Heart right ventricle (tissue), 16 donors: Measurements from ENCODE around the gene JDP2. TPM values are rescaled to one million over a fixed set of nuclear protein-coding genes. Genes with fewer than 3 reads are reported as not detected.

Experiments
- ATAC-seq, 8 donors: fragments of 200-7000 bp; cut with Tn5 transposase; one replicate each; pipeline ENCODE4 v1.9.1; 2020; ENCODE audit warnings: mild to moderate bottlenecking in 8 of 8, moderate library complexity in 8 of 8, moderate number of reproducible peaks in 1 of 8
- DNase-seq, 2 donors: peaks; one replicate each; pipeline ENCODE4 v3.0.0-alpha.2; 2020
- H3K27ac ChIP-seq, 10 donors: fragments of 200-600 bp; sonication (generic) in 2 of 10; one replicate each; pipeline versions ENCODE4 v1.5.0 to v1.8.0; 2020 to 2022; ENCODE audit warnings: mild to moderate bottlenecking in 3 of 10
- H3K27me3 ChIP-seq, 7 donors: fragments of 200-600 bp; one replicate each; pipeline ENCODE4 v1.8.0; 2021 to 2022; ENCODE audit warnings: mild to moderate bottlenecking in 2 of 7
- H3K36me3 ChIP-seq, 9 donors: fragments of 200-600 bp; sonication (generic) in 1 of 9; one replicate each; pipeline versions ENCODE4 v1.5.0 to v1.8.0; 2020 to 2022; ENCODE audit warnings: mild to moderate bottlenecking in 2 of 9
- H3K4me1 ChIP-seq, 9 donors: fragments of 200-600 bp; sonication (generic) in 1 of 9; one replicate each; pipeline versions ENCODE4 v1.5.0 to v1.8.0; 2020 to 2022; ENCODE audit warnings: mild to moderate bottlenecking in 4 of 9
- H3K4me3 ChIP-seq, 10 donors: fragments of 200-600 bp; sonication (generic) in 2 of 10; one replicate each; pipeline versions ENCODE4 v1.5.0 to v1.8.0; 2020 to 2022; ENCODE audit warnings: mild to moderate bottlenecking in 7 of 10, moderate library complexity in 2 of 10
- H3K9me3 ChIP-seq, 11 donors: fragments of 200-600 bp in 10 of 11; sonication (generic) in 2 of 11; one replicate each; pipeline versions ENCODE4 v1.5.0 to v1.8.0; 2013 to 2022; ENCODE audit warnings: mild to moderate bottlenecking in 2 of 11, control low read depth in 1 of 11, moderate library complexity in 1 of 11
- CTCF ChIP-seq, 9 donors: fragments of 200-600 bp; sonication (generic) in 2 of 9; IDR thresholded peaks; one replicate each; pipeline versions ENCODE4 v1.5.0 to v1.8.0; 2021 to 2022; ENCODE audit warnings: antibody characterized with exemption in 9 of 9, mild to moderate bottlenecking in 5 of 9, moderate library complexity in 1 of 9
- WGBS, 2 donors: extraction: QIAGEN DNeasy Blood & Tissue Kit; methylation state at CpG; one replicate each; pipeline ENCODE4 v1.1.7; 2013; ENCODE audit warnings: inconsistent platforms in 1 of 2; 5-methylcytosine and 5-hydroxymethylcytosine counted together
- intact Hi-C, 10 donors: fragments of 100-400 bp; cut with DNase I; formaldehyde crosslinking; loops; one replicate each; pipeline versions ENCODE4 v1.11.1 to v1.14.2; 2022
- polyA plus RNA-seq, 2 donors: library from polyadenylated mRNA; stranded (reverse); fragments of 200-250 nt; gene quantifications; one replicate each; pipeline ENCODE4 v1.2.3, GENCODE V29; 2013
- total RNA-seq, 10 donors: library from RNA; stranded (reverse); fragmentation: NEBNext Ultra II Directional in 3 of 10; extraction: Animal tissue kit (Norgen Biotek cat#: 25700) in 3 of 10; gene quantifications; one replicate each; pipeline versions ENCODE4 v1.2.1 to v1.2.4, GENCODE V29; 2021 to 2023
- donor health status: Arrhythmogenic right ventricular cardiomyopathy.
- donor health status: ischemic (EF 13 %, LVEDD 7.1; RV severe dilation, severe dysfunction).
- donor health status: healthy with polysubstance abuse.
- donor health status: DM: no; HTN: yes; CAD: no.
- donor health status: DM: no; HTN: no; CAD: no.
- donor health status: ischemic (EF 25% LVEDD 6.9; RV normal size, moderate dysfunction).
- donor health status: ischemic (EF 25% LVEDD 5.7; RV mildly dilated, moderate dysfunction).
- donor health status: healthy.
- donor health status: DM: yes; HTN: yes; CAD: no.
- donor health status: Ischemic cardiomyopathy.
- donor health status: ischemic (EF 35%, LVEDD 5.7; RV mildly dilated, moderate dysfunction).
- donor health status: nonischemic (EF 11% LVEDD 7.7; RV severe dilation, severe dysfunction).
- donor health status: DM: yes; HTN: yes; CAD: no.
- donor health status: PGD.
- donor health status: ischemic (EF 29% LVEDD 5.4; RV normal size, mild dysfunction).
- donor health status: nonischemic (EF 23%, LVEDD 6.1; RV moderate dilation, normal function).

JDP2 gene
- total and polyA plus RNA-seq, 12 donors, result 12.3 to 44.0 (median 17.3) TPM

GRCh38 chr14:75456069-75456996 is 28.5 kb downstream of the JDP2 start:
- WGBS, 2 donors, result 82 to 87% methylated on average over 16 of the region's 16 CpGs
- Histone ChIP-seq H3K4me1 (peaks cover 33 to 91% (median 76%) of the 10 kb centered on the region in 9 donors), H3K27me3 (no peaks in the 10 kb centered on the region), H3K27ac (peak overlapping the region in 5 of 10 donors; percentile 9 to 58 (median 23)), H3K9me3 (no peaks in the 10 kb centered on the region), H3K36me3 (peaks cover 0 to 36% (median 2%) of the 10 kb centered on the region in 9 donors), H3K4me3 (no peak overlapping the region)
- TF ChIP-seq CTCF (IDR thresholded peaks at IDR 0.05), result no peak
- ATAC-seq (no peak), DNase-seq (no peak)
- intact Hi-C loops, result no loop called here

- ATAC-seq, result no peak
- H3K4me1 ChIP-seq, result peaks cover 32 to 92% (median 74%) of the 10 kb centered on the region in 9 donors
- TF ChIP-seq CTCF (IDR thresholded peaks at IDR 0.05), result no peak
- no peak for DNase-seq
- WGBS, 2 donors, result 89 to 93% methylated on average over 5 of the region's 5 CpGs
- peaks cover 0 to 41% (median 8%) of the 10 kb centered on the region in 9 donors for H3K36me3 ChIP-seq
- H3K27me3 ChIP-seq, result no peaks in the 10 kb centered on the region
- peak overlapping the region in 5 of 10 donors; percentile 2 to 58 (median 13) for H3K27ac ChIP-seq
- intact Hi-C loops, result no loop called here
- H3K4me3 ChIP-seq, result no peak overlapping the region
- no peaks in the 10 kb centered on the region for H3K9me3 ChIP-seq
Observed at GRCh38 chr14:75456997-75457335, 29.1 kb downstream of the JDP2 start.

GRCh38 chr14:75457648-75458165 is 29.9 kb downstream of the JDP2 start:
- Histone ChIP-seq H3K27ac (peak overlapping the region in 4 of 10 donors; percentile 2 to 58 (median 22)), H3K27me3 (no peaks in the 10 kb centered on the region), H3K9me3 (no peaks in the 10 kb centered on the region), H3K4me3 (no peak overlapping the region), H3K4me1 (peaks cover 27 to 91% (median 67%) of the 10 kb centered on the region in 9 donors), H3K36me3 (peaks cover 0 to 49% (median 9%) of the 10 kb centered on the region in 9 donors)
- 92 to 93% methylated on average over 10 of the region's 10 CpGs for WGBS, 2 donors
- no peak for TF ChIP-seq CTCF (IDR thresholded peaks at IDR 0.05)
- ATAC-seq, result no peak
- no peak for DNase-seq
- intact Hi-C loops, result no loop called here

- Histone ChIP-seq H3K4me1 (peaks cover 22 to 85% (median 61%) of the 10 kb centered on the region in 9 donors), H3K27ac (peak overlapping the region in 4 of 10 donors; percentile 67 to 80 (median 76)), H3K27me3 (no peaks in the 10 kb centered on the region), H3K4me3 (no peak overlapping the region), H3K9me3 (no peaks in the 10 kb centered on the region), H3K36me3 (peaks cover 0 to 55% (median 9%) of the 10 kb centered on the region in 9 donors)
- 84 to 98% methylated on average over 3 of the region's 3 CpGs for WGBS, 2 donors
- no peak for TF ChIP-seq CTCF (IDR thresholded peaks at IDR 0.05)
- no peak for DNase-seq
- ATAC-seq, result no peak
- intact Hi-C loops, result no loop called here
Observed at GRCh38 chr14:75458305-75458704, 30.5 kb downstream of the JDP2 start.
